MG63 (cell line): ENCODE measurements around the gene SLC66A3. TPM values are rescaled to one million over a fixed set of nuclear protein-coding genes. Genes with fewer than 3 reads are reported as not detected.

Experiments used
- DNase-seq: peaks from one replicate; pipeline ENCODE4 v3.0.0-alpha.2; 2020
- H3K27me3 ChIP-seq: fragments of 250-450 bp; sonication (Bioruptor Pico); 2 replicates; pipeline ENCODE4 v1.5.1; 2020; ENCODE audit warnings: mild to moderate bottlenecking, moderate library complexity
- H3K36me3 ChIP-seq: fragments of 250-450 bp; sonication (Bioruptor Pico); 2 replicates; pipeline ENCODE4 v1.5.1; 2020; ENCODE audit warnings: mild to moderate bottlenecking, moderate library complexity
- H3K4me3 ChIP-seq: fragments of 250-450 bp; sonication (Bioruptor Pico); 2 replicates; pipeline ENCODE4 v1.5.1; 2020; ENCODE audit warnings: mild to moderate bottlenecking, moderate library complexity
- H3K9me3 ChIP-seq: fragments of 250-450 bp; sonication (Bioruptor Pico); 2 replicates; pipeline ENCODE4 v1.5.1; 2020; ENCODE audit warnings: mild to moderate bottlenecking, moderate library complexity
- total RNA-seq: library from RNA; depleted of rRNA; stranded (reverse); fragments of >200 nt; shearing (Covaris generic); gene quantifications from 2 replicates; pipeline ENCODE4 v1.2.3, GENCODE V29; 2014; ENCODE audit warnings: low replicate concordance

SLC66A3 gene
- total RNA-seq, 1 experiment from 2014 or later = 30.4 TPM

- DNase-seq = no peak
- Histone ChIP-seq H3K27me3 (no peaks in the 10 kb centered on the region), H3K9me3 (no peaks in the 10 kb centered on the region), H3K36me3 (peaks cover 30% of the 10 kb centered on the region), H3K4me3 (no peak overlapping the region)
Measured at GRCh38 chr2:11177871-11178690, 22.8 kb downstream of the SLC66A3 start.

DNA sequence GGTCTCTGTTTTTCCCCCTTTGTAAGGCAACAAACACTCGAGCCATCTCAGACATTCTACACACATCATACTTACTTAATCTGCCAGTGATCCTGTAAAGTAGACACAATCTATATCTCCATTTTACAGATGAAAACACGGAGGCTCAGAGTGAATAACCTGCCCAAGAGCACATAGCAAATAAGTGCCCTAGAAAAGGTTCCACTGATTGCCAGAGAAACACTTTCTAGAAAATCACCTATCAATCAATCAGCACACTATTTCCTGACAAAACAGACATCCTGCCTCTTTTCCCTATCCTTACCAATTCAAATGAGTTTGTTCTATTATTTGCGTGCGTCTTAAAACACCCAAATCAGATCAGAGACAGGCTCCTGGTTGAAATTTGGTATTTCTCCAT lies 23.9 kb downstream of the SLC66A3 start:
- Histone ChIP-seq H3K36me3 (peaks cover 34% of the 10 kb centered on the region), H3K4me3 (no peak overlapping the region), H3K27me3 (no peaks in the 10 kb centered on the region), H3K9me3 (no peaks in the 10 kb centered on the region)
- no peak for DNase-seq

DNA sequence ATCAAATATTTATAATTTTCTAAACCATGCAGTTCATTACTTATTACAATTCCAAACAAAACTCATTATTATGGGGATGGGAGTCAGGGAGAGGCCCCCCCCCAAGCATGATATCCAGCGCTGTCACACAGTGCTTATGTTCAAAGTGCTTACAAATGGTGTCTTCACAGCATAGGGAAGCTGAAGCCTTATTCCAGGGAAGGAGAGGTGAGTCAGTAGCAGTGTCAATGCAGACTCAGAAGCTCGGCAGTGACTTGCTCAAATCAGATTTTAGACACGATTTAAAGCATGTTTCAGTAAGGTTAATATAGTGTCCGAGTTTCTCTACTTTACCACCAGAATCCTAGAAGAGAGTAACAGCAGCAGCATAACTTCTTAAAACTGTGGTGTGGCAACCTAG lies 24.6 kb downstream of the SLC66A3 start:
- H3K4me3 ChIP-seq = no peak overlapping the region
- H3K36me3 ChIP-seq = peaks cover 35% of the 10 kb centered on the region
- H3K27me3 ChIP-seq = no peaks in the 10 kb centered on the region
- no peak for DNase-seq
- H3K9me3 ChIP-seq = no peaks in the 10 kb centered on the region

DNA sequence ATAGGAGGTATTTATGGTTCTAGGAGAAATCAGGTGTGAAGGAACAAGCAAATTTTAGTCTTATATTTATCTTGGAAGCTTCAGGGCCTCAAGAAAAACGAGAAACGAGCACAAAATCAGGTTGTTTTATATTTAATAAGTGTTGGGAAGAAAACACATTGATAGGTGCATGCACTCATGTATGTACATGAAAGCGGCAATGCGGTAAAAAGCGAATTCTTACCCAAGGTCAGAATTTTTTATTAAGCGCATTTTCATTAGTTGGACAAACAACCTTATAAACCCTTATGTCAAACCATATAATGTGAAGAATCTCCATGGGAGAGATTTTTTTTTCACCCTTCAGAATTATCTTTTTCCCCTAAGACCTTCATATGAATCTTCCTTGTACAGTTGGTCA lies 25.4 kb downstream of the SLC66A3 start:
- no peak overlapping the region for H3K4me3 ChIP-seq
- no peak for DNase-seq
- no peaks in the 10 kb centered on the region for H3K27me3 ChIP-seq

DNA sequence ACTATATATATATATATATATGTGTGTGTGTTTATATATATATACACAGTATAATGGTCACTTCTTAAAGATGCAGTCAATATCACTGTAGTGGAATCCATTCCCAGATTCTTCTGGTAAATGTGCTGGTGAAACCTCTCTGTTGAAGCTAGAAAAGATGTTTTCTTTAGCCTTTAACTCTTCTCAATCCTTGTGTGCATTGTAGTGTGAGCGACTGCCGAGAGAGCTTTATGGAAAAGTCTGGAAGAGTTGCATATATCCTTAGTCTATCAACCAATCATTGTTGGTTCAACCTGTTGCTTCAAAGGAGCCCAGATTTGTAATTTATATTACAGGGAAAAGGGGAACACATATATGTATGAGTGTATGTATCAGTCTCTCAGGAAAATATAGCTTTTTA lies 27.7 kb downstream of the SLC66A3 start:
- no peaks in the 10 kb centered on the region for H3K9me3 ChIP-seq
- H3K36me3 ChIP-seq = peaks cover 44% of the 10 kb centered on the region
- DNase-seq = no peak
- no peak overlapping the region for H3K4me3 ChIP-seq
- no peaks in the 10 kb centered on the region for H3K27me3 ChIP-seq

More for the DNA sequence above, 25.4 kb downstream of the SLC66A3 start:
- peaks cover 40% of the 10 kb centered on the region for H3K36me3 ChIP-seq
- no peaks in the 10 kb centered on the region for H3K9me3 ChIP-seq

DNA sequence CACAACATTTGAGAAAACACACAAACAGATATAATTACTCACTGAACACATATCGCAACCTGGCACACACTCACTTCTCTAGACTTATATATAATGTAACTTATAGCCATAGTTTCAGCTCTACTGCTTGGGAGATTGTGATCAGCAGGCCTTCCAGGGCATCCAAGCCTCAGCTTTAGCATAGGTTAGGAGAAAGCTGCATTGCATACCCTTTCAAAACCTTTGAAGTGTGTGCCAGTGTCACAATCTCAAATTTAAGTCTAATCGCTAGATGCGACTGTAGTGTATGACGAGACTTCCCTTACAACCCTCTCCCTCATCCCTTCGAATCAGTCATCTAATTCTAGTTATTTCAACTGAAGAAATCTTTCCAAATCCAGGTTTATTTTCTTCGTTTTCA lies 30.9 kb downstream of the SLC66A3 start:
- Histone ChIP-seq H3K4me3 (no peak overlapping the region), H3K9me3 (no peaks in the 10 kb centered on the region), H3K36me3 (peaks cover 48% of the 10 kb centered on the region), H3K27me3 (no peaks in the 10 kb centered on the region)
- no peak for DNase-seq

GRCh38 chr2:11187083-11187619 lies 31.9 kb downstream of the SLC66A3 start:
- no peaks in the 10 kb centered on the region for H3K9me3 ChIP-seq
- DNase-seq = peak; percentile 41
- no peaks in the 10 kb centered on the region for H3K27me3 ChIP-seq
- H3K36me3 ChIP-seq = peaks cover 54% of the 10 kb centered on the region
- no peak overlapping the region for H3K4me3 ChIP-seq

DNA sequence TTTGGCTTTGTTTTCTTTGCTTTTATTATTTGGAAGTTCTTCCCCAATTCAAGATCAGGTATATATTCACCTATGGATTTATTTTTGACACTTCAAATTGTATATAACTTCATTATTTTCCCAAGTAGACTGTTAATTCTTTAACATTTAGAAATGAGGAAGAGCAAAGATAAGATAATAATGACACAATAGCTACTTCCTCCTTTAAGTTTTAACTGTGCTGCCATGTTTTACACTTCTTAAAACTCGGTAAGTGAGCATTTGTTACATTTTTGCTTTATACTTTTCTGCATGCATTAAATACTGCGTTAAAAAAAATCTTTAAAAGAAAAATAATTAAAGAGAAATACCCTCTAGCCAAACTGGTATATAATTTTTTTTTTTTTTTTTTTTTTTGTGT lies 32.5 kb downstream of the SLC66A3 start:
- DNase-seq = no peak
- Histone ChIP-seq H3K36me3 (peaks cover 55% of the 10 kb centered on the region), H3K4me3 (no peak overlapping the region), H3K27me3 (no peaks in the 10 kb centered on the region), H3K9me3 (no peaks in the 10 kb centered on the region)

DNA sequence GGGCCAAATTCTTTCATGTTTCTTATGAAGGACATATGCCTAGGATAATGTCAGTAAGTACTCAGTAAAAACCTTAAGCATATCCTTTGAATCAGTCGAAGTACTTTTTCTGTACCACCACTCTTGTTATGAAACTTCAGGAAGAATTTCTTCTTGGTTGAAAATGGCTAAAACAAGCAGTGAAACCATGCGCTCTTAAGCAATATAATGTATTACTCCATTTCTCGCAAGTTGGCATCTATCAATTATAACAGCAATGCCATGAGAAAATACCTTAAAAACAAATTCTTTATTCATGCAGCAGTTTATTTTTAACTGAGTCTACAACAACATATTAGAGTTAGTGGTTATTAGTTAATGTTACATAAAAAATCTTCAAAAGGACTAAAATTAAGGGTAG lies 41.0 kb downstream of the SLC66A3 start:
- no peak for DNase-seq
- H3K9me3 ChIP-seq = no peaks in the 10 kb centered on the region
- H3K36me3 ChIP-seq = peaks cover 54% of the 10 kb centered on the region

GRCh38 chr2:11200651-11201050 lies 45.4 kb downstream of the SLC66A3 start:
- H3K9me3 ChIP-seq = no peaks in the 10 kb centered on the region
- DNase-seq = no peak
- peaks cover 39% of the 10 kb centered on the region for H3K36me3 ChIP-seq
- no peak overlapping the region for H3K4me3 ChIP-seq
- no peaks in the 10 kb centered on the region for H3K27me3 ChIP-seq

More for the DNA sequence above, 41.0 kb downstream of the SLC66A3 start:
- no peaks in the 10 kb centered on the region for H3K27me3 ChIP-seq
- H3K4me3 ChIP-seq = no peak overlapping the region

- H3K27me3 ChIP-seq = no peaks in the 10 kb centered on the region
- H3K36me3 ChIP-seq = peaks cover 36% of the 10 kb centered on the region
- DNase-seq = no peak
- no peaks in the 10 kb centered on the region for H3K9me3 ChIP-seq
- no peak overlapping the region for H3K4me3 ChIP-seq
Measured at GRCh38 chr2:11201969-11202368, 46.7 kb downstream of the SLC66A3 start.

DNA sequence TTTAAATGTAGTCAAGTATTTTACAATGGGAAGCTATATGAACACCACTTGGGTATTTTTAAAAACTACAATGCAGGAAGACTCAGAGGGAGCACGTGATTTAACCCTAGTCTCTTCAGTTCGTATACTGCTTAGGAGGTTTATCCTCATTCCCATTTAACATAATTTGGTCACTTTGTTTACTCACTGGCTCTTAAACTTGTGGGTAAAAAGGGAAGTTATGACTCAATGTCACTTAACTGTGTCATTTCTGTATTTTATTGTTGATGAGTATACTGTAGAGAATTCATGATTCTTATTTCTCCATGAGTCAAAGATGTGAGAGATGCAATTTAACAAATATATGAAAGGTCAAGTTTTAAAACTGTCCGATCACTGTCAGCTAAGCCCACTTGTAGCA lies 48.2 kb downstream of the SLC66A3 start:
- H3K9me3 ChIP-seq = no peaks in the 10 kb centered on the region
- H3K27me3 ChIP-seq = no peaks in the 10 kb centered on the region
- peaks cover 36% of the 10 kb centered on the region for H3K36me3 ChIP-seq
- H3K4me3 ChIP-seq = no peak overlapping the region
- DNase-seq = no peak

- peaks cover 35% of the 10 kb centered on the region for H3K36me3 ChIP-seq
Measured at GRCh38 chr2:11208083-11208482, 52.8 kb downstream of the SLC66A3 start.

DNA sequence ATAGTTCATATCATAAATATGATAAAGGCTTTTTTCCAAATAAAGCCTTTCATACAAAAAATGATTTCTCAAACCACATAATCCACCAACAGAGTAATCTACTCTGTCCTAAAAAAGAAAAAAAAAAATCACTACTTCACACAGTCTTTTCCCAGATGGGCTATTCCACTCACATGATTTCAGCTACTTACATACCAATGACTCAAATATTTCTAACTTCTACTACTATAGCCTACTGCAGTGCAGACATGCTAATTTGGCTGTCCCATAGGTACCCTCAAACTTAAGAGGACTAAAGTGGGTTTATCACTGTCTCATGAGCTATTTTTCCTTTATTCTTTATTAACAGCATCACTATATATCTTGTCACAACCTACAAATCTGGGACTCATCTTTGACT lies 57.4 kb downstream of the SLC66A3 start:
- no peaks in the 10 kb centered on the region for H3K9me3 ChIP-seq
- no peak for DNase-seq
- H3K4me3 ChIP-seq = no peak overlapping the region
- H3K27me3 ChIP-seq = no peaks in the 10 kb centered on the region
- peaks cover 61% of the 10 kb centered on the region for H3K36me3 ChIP-seq

More at GRCh38 chr2:11208083-11208482, 52.8 kb downstream of the SLC66A3 start:
- Histone ChIP-seq H3K4me3 (no peak overlapping the region), H3K27me3 (no peaks in the 10 kb centered on the region), H3K9me3 (no peaks in the 10 kb centered on the region)
- no peak for DNase-seq

DNA sequence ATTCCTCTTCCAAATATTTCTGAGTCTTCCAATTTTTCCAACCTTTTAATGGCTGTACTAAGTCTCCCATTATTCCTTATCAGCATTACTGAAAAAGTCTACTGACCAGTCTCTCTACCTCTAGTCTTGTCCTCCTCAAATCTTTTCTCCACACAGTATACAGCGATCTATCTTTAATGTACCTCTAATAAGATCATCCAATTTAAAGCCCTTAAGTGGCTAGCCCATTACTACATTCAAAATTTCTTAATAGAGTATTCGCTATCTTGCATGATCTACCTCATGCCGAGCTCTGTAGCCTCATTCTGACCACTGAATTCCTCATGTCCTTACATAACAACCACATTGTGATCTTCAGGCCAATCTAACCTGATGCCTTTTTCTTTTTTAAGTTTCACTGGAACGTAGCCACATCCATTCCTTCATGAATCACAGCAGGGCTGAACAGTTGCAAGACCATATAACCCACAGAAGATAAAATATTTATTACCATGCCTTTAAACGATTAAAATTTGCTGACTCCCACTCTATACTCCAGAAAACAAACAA lies 57.9 kb downstream of the SLC66A3 start:
- Histone ChIP-seq H3K27me3 (no peaks in the 10 kb centered on the region), H3K9me3 (no peaks in the 10 kb centered on the region), H3K36me3 (peaks cover 64% of the 10 kb centered on the region), H3K4me3 (no peak overlapping the region)
- no peak for DNase-seq

GRCh38 chr2:11213975-11214374 lies 58.7 kb downstream of the SLC66A3 start:
- Histone ChIP-seq H3K9me3 (no peaks in the 10 kb centered on the region), H3K36me3 (peaks cover 71% of the 10 kb centered on the region), H3K27me3 (no peaks in the 10 kb centered on the region), H3K4me3 (no peak overlapping the region)
- no peak for DNase-seq

GRCh38 chr2:11214770-11215169 lies 59.5 kb downstream of the SLC66A3 start:
- no peak for DNase-seq
- Histone ChIP-seq H3K36me3 (peaks cover 66% of the 10 kb centered on the region), H3K9me3 (no peaks in the 10 kb centered on the region), H3K27me3 (no peaks in the 10 kb centered on the region), H3K4me3 (no peak overlapping the region)

DNA sequence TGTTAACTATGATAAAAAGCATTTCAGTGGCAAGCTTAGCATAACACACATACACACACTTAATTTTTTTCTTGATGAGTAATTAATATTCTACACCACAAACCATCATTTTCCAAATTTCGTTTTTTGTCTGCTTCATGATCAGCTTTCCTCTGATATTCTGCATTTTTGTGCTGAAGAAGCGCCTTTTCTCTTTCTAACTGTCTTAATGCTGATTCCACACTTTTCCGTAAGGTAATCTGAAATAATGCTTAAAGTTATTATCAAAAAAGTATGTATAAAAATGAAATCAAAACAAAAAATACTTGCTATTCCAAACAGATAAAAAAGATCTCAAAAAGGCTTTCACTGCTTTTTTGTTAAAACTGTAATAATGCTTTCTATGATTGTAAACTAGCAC lies 60.1 kb downstream of the SLC66A3 start:
- Histone ChIP-seq H3K27me3 (no peaks in the 10 kb centered on the region), H3K9me3 (no peaks in the 10 kb centered on the region), H3K4me3 (no peak overlapping the region), H3K36me3 (peaks cover 67% of the 10 kb centered on the region)
- no peak for DNase-seq
